HEK293 (cell line): Measurements from ENCODE around the gene CASP10.

Experiments
- CTCF ChIA-PET: fragments of 350-600 bp; formaldehyde crosslinking; extraction: SDS; loops from one replicate; lab custom pipeline; 2021; ENCODE audit warnings: antibody characterized with exemption; lab: Yijun Ruan, JAX
- POLR2A ChIA-PET: fragments of 300-600 bp; formaldehyde crosslinking; extraction: SDS; loops from one replicate; lab custom pipeline; 2020; ENCODE audit warnings: antibody characterized with exemption, inconsistent platforms; lab: Yijun Ruan, JAX
- H3K27ac ChIP-seq: fragments of 200-500 bp; sonication (Bioruptor generic); 2 replicates; pipeline ENCODE4 v1.5.1; 2014; ENCODE audit warnings: low read depth, low read length, control low read depth, inconsistent platforms; ENCODE audit errors: extremely low read depth
- H3K36me3 ChIP-seq, 2 experiments: fragments of 200-500 bp in 1 of 2; sonication (Bioruptor generic) in 1 of 2; 1 replicate in 1 of 2; 2 replicates in 1 of 2; pipeline ENCODE4 v1.5.1; 2014 to 2017; ENCODE audit warnings: inconsistent platforms in 2 of 2, low read length in 2 of 2; ENCODE audit not compliant: control insufficient read depth in 2 of 2, insufficient read depth in 1 of 2
- H3K4me1 ChIP-seq: fragments of 200-500 bp; sonication (Bioruptor generic); 2 replicates; pipeline ENCODE4 v1.5.1; 2014; ENCODE audit warnings: mild to moderate bottlenecking, low read length, inconsistent platforms; ENCODE audit not compliant: control insufficient read depth, insufficient read depth
- H3K4me3 ChIP-seq: 2 replicates; pipeline ENCODE4 v1.5.1; 2011; ENCODE audit warnings: low read depth, mild to moderate bottlenecking, control low read depth, low read length, moderate library complexity
- H3K9me3 ChIP-seq: fragments of 200-500 bp; sonication (Bioruptor generic); 2 replicates; pipeline ENCODE4 v1.5.1; 2014; ENCODE audit warnings: low read depth, low read length, inconsistent platforms; ENCODE audit not compliant: control insufficient read depth, insufficient read depth
- GFI1B ChIP-seq: fragments of 450-650 bp; formaldehyde crosslinking; IDR thresholded peaks from 2 replicates; pipeline ENCODE4 v1.5.1; 2016; ENCODE audit warnings: missing biosample characterization, missing genetic modification characterization
- SCRT2 ChIP-seq: fragments of 450-650 bp; formaldehyde crosslinking; IDR thresholded peaks from 2 replicates; pipeline ENCODE4 v1.5.1; 2016; ENCODE audit warnings: missing biosample characterization, missing genetic modification characterization
- TCF7L2 ChIP-seq: IDR thresholded peaks from 2 replicates; pipeline ENCODE4 v1.6.1; 2011; ENCODE audit warnings: low read depth, mild to moderate bottlenecking, inconsistent platforms, low read length, moderate library complexity, borderline replicate concordance
- ZBTB48 ChIP-seq: fragments of 450-650 bp; formaldehyde crosslinking; IDR thresholded peaks from 2 replicates; pipeline ENCODE4 v1.5.1; 2016; ENCODE audit warnings: missing biosample characterization, missing genetic modification characterization
- ZNF146 ChIP-seq: fragments of 450-650 bp; formaldehyde crosslinking; IDR thresholded peaks from 2 replicates; pipeline ENCODE4 v1.5.1; 2016; ENCODE audit warnings: missing biosample characterization, missing genetic modification characterization
- ZNF16 ChIP-seq: fragments of 450-650 bp; formaldehyde crosslinking; IDR thresholded peaks from 2 replicates; pipeline ENCODE4 v1.5.1; 2016; ENCODE audit warnings: low read depth, missing biosample characterization, missing genetic modification characterization
- ZNF23 ChIP-seq: fragments of 450-650 bp; formaldehyde crosslinking; IDR thresholded peaks from 2 replicates; pipeline ENCODE4 v1.5.1; 2016; ENCODE audit warnings: missing biosample characterization, missing genetic modification characterization, borderline replicate concordance
- ZNF311 ChIP-seq: fragments of 450-650 bp; formaldehyde crosslinking; IDR thresholded peaks from 2 replicates; pipeline ENCODE4 v1.5.1; 2017; ENCODE audit warnings: missing biosample characterization, missing genetic modification characterization, borderline replicate concordance
- ZNF324 ChIP-seq: fragments of 450-650 bp; formaldehyde crosslinking; IDR thresholded peaks from 2 replicates; pipeline ENCODE4 v1.5.1; 2016; ENCODE audit warnings: missing biosample characterization, missing genetic modification characterization
- ZNF335 ChIP-seq: fragments of 450-650 bp; formaldehyde crosslinking; conservative IDR thresholded peaks from 2 replicates; pipeline ENCODE4 v1.5.1; 2016; ENCODE audit warnings: missing biosample characterization, missing genetic modification characterization
- ZNF341 ChIP-seq: fragments of 450-650 bp; formaldehyde crosslinking; IDR thresholded peaks from 2 replicates; pipeline ENCODE4; 2016; ENCODE audit warnings: low read depth, missing biosample characterization, missing genetic modification characterization
- TF ChIP-seq, protein P1 (sequence below): fragments of 450-650 bp; formaldehyde crosslinking; IDR thresholded peaks from 2 replicates; pipeline ENCODE4 v1.5.1; 2017; ENCODE audit warnings: missing biosample characterization, mild to moderate bottlenecking, missing genetic modification characterization, moderate library complexity
- TF ChIP-seq, protein P2 (sequence below): fragments of 450-650 bp; formaldehyde crosslinking; IDR thresholded peaks from 2 replicates; pipeline ENCODE4 v1.5.1; 2017; ENCODE audit warnings: missing biosample characterization, missing genetic modification characterization
- TF ChIP-seq, protein P3 (sequence below): fragments of 450-650 bp; IDR thresholded peaks from 2 replicates; pipeline ENCODE4 v1.5.1; 2018; ENCODE audit warnings: missing biosample characterization, missing genetic modification characterization
- TF ChIP-seq, protein P4 (sequence below): fragments of 450-650 bp; formaldehyde crosslinking; IDR thresholded peaks from 2 replicates; pipeline ENCODE4 v1.5.1; 2016; ENCODE audit warnings: missing biosample characterization, missing genetic modification characterization
- TF ChIP-seq, protein P5 (sequence below): fragments of 450-650 bp; formaldehyde crosslinking; IDR thresholded peaks from 2 replicates; pipeline ENCODE4 v1.5.1; 2016; ENCODE audit warnings: missing biosample characterization, missing genetic modification characterization
- TF ChIP-seq, protein P6 (sequence below): fragments of 450-650 bp; formaldehyde crosslinking; IDR thresholded peaks from 2 replicates; pipeline ENCODE4 v1.5.1; 2016; ENCODE audit warnings: missing biosample characterization, missing genetic modification characterization, borderline replicate concordance

CASP10 gene

DNA sequence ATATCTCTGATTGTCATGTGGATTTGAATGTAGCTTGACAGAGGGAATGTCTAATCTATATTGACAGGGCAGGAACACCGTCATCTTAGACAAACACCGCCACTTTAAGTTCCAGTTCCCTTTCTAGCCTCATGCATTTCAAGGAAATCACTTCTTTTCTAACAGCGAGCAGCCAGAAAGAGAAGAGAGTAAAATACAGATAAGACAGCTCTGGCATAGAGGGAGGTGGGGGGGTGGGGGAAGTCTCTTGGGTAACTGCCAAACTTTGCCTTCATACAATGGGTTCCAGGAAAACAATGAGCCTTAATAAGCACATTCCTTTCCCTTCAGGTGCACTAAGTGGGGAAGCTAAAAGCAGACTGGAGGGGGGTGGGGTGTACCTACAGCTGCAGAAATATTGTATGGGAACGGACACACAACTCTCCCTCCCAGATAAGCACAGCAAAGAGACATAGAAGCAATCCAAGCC, 37.2 kb downstream of the CASP10 start:
- Histone ChIP-seq H3K4me3 (no peak overlapping the region), H3K9me3 (no peaks in the 10 kb centered on the region), H3K4me1 (peaks cover 6% of the 10 kb centered on the region), H3K36me3 (peaks cover 0 to 27% of the 10 kb centered on the region in 2 experiments; a peak in 2 of 3 replicates), H3K27ac (no peak overlapping the region)
- CTCF ChIA-PET: interaction anchor here (0.6 to 3.5 kb wide), 3 partner anchors 13 to 253 kb away, joined by 3 to 37 read pairs (median 4); no protein-coding TSS in a partner anchor
- POLR2A ChIA-PET: no interaction called here
- TF ChIP-seq, protein P1, sequence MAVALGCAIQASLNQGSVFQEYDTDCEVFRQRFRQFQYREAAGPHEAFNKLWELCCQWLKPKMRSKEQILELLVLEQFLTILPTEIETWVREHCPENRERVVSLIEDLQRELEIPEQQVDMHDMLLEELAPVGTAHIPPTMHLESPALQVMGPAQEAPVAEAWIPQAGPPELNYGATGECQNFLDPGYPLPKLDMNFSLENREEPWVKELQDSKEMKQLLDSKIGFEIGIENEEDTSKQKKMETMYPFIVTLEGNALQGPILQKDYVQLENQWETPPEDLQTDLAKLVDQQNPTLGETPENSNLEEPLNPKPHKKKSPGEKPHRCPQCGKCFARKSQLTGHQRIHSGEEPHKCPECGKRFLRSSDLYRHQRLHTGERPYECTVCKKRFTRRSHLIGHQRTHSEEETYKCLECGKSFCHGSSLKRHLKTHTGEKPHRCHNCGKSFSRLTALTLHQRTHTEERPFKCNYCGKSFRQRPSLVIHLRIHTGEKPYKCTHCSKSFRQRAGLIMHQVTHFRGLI (tag by site-specific recombination): no peak

DNA sequence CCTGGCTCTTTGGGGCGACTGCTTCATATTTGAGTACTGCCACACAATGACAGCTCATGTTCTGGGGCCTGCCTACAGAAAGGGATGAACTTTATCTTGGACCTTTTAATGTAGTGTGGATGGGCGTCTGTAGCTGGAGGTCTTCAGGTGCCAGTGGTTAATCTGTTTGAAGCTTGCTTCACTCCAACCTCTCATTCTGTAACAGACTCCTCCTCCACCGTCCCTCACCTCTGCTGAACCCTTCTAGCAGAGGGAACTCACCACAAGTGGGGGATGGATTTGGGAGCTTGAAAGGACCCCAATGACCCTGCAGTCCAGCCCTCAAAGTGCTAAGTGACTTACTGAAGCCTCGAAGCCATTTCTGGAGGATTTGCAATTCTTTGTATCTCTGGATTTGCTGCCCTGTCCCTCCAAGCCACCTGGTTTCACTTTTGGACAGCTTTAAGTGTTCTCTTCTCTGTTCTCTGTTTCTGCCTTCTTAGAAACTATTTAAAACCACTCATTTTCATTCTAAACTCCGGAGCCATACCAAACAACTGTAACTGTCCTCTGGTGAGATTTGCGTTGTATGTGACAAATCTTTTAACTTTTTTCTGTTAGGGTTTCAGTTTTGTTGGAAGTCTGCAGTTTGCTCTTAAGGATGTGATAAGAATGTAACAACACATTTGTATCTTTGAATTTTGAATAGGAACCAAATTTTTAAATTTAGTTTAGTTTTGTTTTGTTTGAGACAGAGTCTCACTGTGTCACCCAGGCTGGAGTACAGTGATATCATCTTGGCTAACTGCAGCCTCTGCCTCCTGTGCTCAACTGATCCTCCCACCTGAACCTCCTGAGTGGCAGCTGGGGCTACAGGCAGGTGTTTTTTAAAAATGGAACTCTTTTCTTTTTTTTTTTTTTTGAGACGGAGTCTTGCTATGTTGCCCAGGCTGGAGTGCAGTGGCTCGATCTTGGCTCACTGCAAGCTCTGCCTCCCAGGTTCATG, 40.4 kb downstream of the CASP10 start:
- H3K4me3 ChIP-seq: no peak overlapping the region
- peaks cover 0 to 10% of the 10 kb centered on the region in 2 experiments; a peak in 2 of 3 replicates for H3K36me3 ChIP-seq
- peaks cover 6% of the 10 kb centered on the region for H3K4me1 ChIP-seq
- ChIA-PET POLR2A (interaction anchor here (0.7 kb wide), 1 partner anchor 440 kb away, joined by 5 read pairs; no protein-coding TSS in a partner anchor), CTCF (interaction anchor here (0.8 to 1.8 kb wide), 3 partner anchors 9 to 191 kb away, joined by 3 to 12 read pairs (median 4); no protein-coding TSS in a partner anchor)
- no peaks in the 10 kb centered on the region for H3K9me3 ChIP-seq
- no peak overlapping the region for H3K27ac ChIP-seq
- no peak for TF ChIP-seq ZNF335 (tag by site-specific recombination)
- TF ChIP-seq, protein P2, sequence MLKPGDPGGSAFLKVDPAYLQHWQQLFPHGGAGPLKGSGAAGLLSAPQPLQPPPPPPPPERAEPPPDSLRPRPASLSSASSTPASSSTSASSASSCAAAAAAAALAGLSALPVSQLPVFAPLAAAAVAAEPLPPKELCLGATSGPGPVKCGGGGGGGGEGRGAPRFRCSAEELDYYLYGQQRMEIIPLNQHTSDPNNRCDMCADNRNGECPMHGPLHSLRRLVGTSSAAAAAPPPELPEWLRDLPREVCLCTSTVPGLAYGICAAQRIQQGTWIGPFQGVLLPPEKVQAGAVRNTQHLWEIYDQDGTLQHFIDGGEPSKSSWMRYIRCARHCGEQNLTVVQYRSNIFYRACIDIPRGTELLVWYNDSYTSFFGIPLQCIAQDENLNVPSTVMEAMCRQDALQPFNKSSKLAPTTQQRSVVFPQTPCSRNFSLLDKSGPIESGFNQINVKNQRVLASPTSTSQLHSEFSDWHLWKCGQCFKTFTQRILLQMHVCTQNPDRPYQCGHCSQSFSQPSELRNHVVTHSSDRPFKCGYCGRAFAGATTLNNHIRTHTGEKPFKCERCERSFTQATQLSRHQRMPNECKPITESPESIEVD (tag by site-specific recombination): no peak
- no peak for TF ChIP-seq ZNF324 (tag by site-specific recombination)
- no peak for TF ChIP-seq TCF7L2
- TF ChIP-seq, protein P3, sequence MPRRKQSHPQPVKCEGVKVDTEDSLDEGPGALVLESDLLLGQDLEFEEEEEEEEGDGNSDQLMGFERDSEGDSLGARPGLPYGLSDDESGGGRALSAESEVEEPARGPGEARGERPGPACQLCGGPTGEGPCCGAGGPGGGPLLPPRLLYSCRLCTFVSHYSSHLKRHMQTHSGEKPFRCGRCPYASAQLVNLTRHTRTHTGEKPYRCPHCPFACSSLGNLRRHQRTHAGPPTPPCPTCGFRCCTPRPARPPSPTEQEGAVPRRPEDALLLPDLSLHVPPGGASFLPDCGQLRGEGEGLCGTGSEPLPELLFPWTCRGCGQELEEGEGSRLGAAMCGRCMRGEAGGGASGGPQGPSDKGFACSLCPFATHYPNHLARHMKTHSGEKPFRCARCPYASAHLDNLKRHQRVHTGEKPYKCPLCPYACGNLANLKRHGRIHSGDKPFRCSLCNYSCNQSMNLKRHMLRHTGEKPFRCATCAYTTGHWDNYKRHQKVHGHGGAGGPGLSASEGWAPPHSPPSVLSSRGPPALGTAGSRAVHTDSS: no peak
- TF ChIP-seq, protein P4, sequence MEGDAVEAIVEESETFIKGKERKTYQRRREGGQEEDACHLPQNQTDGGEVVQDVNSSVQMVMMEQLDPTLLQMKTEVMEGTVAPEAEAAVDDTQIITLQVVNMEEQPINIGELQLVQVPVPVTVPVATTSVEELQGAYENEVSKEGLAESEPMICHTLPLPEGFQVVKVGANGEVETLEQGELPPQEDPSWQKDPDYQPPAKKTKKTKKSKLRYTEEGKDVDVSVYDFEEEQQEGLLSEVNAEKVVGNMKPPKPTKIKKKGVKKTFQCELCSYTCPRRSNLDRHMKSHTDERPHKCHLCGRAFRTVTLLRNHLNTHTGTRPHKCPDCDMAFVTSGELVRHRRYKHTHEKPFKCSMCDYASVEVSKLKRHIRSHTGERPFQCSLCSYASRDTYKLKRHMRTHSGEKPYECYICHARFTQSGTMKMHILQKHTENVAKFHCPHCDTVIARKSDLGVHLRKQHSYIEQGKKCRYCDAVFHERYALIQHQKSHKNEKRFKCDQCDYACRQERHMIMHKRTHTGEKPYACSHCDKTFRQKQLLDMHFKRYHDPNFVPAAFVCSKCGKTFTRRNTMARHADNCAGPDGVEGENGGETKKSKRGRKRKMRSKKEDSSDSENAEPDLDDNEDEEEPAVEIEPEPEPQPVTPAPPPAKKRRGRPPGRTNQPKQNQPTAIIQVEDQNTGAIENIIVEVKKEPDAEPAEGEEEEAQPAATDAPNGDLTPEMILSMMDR: no peak
- TF ChIP-seq, protein P5, sequence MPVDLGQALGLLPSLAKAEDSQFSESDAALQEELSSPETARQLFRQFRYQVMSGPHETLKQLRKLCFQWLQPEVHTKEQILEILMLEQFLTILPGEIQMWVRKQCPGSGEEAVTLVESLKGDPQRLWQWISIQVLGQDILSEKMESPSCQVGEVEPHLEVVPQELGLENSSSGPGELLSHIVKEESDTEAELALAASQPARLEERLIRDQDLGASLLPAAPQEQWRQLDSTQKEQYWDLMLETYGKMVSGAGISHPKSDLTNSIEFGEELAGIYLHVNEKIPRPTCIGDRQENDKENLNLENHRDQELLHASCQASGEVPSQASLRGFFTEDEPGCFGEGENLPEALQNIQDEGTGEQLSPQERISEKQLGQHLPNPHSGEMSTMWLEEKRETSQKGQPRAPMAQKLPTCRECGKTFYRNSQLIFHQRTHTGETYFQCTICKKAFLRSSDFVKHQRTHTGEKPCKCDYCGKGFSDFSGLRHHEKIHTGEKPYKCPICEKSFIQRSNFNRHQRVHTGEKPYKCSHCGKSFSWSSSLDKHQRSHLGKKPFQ (tag by site-specific recombination): no peak
- no peak for TF ChIP-seq ZNF16 (tag by site-specific recombination)
- TF ChIP-seq, protein P6, sequence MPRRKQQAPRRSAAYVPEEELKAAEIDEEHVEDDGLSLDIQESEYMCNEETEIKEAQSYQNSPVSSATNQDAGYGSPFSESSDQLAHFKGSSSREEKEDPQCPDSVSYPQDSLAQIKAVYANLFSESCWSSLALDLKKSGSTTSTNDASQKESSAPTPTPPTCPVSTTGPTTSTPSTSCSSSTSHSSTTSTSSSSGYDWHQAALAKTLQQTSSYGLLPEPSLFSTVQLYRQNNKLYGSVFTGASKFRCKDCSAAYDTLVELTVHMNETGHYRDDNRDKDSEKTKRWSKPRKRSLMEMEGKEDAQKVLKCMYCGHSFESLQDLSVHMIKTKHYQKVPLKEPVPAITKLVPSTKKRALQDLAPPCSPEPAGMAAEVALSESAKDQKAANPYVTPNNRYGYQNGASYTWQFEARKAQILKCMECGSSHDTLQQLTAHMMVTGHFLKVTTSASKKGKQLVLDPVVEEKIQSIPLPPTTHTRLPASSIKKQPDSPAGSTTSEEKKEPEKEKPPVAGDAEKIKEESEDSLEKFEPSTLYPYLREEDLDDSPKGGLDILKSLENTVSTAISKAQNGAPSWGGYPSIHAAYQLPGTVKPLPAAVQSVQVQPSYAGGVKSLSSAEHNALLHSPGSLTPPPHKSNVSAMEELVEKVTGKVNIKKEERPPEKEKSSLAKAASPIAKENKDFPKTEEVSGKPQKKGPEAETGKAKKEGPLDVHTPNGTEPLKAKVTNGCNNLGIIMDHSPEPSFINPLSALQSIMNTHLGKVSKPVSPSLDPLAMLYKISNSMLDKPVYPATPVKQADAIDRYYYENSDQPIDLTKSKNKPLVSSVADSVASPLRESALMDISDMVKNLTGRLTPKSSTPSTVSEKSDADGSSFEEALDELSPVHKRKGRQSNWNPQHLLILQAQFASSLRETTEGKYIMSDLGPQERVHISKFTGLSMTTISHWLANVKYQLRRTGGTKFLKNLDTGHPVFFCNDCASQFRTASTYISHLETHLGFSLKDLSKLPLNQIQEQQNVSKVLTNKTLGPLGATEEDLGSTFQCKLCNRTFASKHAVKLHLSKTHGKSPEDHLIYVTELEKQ: no peak
- no peak for TF ChIP-seq GFI1B (tag by site-specific recombination)
- TF ChIP-seq ZNF311 (tag by site-specific recombination): no peak
- no peak for TF ChIP-seq ZNF341 (tag by site-specific recombination)
- TF ChIP-seq ZNF23 (tag by site-specific recombination): no peak
- TF ChIP-seq ZNF146 (tag by site-specific recombination): no peak
- no peak for TF ChIP-seq ZBTB48 (tag by site-specific recombination)
- no peak for TF ChIP-seq SCRT2 (tag by site-specific recombination)
